WTC11 (cell line): ENCODE measurements around the gene JADE2. TPM values are rescaled to one million over a fixed set of nuclear protein-coding genes. Genes with fewer than 3 reads are reported as not detected.

Source experiments
- AR ChIP-seq: fragments of 250-450 bp; sonication (Bioruptor Pico); IDR thresholded peaks from 2 replicates; pipeline ENCODE4 v1.9.0; 2021; ENCODE audit warnings: mild to moderate bottlenecking
- ATF1 ChIP-seq: sonication (generic); formaldehyde crosslinking; IDR thresholded peaks from 2 replicates; pipeline ENCODE4 v1.8.1; 2023; ENCODE audit warnings: mild to moderate bottlenecking, moderate library complexity, missing genetic modification reagents
- ATF3 ChIP-seq: sonication (generic); formaldehyde crosslinking; conservative IDR thresholded peaks from 2 replicates; pipeline ENCODE4 v1.8.1; 2022; ENCODE audit warnings: mild to moderate bottlenecking, missing genetic modification reagents
- CBFB ChIP-seq: sonication (generic); formaldehyde crosslinking; IDR thresholded peaks from 2 replicates; pipeline ENCODE4 v1.8.1; 2022; ENCODE audit warnings: mild to moderate bottlenecking, low read depth, missing genetic modification reagents
- CREB1 ChIP-seq: sonication (generic); formaldehyde crosslinking; IDR thresholded peaks from 2 replicates; pipeline ENCODE4 v1.8.0; 2023; ENCODE audit warnings: mild to moderate bottlenecking, missing genetic modification reagents
- ELF4 ChIP-seq: sonication (generic); formaldehyde crosslinking; IDR thresholded peaks from 2 replicates; pipeline ENCODE4 v1.8.1; 2022; ENCODE audit warnings: low read depth, mild to moderate bottlenecking, moderate library complexity, missing genetic modification reagents
- GRHL2 ChIP-seq: fragments of 250-450 bp; sonication (Bioruptor Pico); IDR thresholded peaks from 2 replicates; pipeline ENCODE4 v1.8.0; 2022; ENCODE audit warnings: mild to moderate bottlenecking, moderate library complexity; ENCODE audit not compliant: insufficient replicate concordance, severe bottlenecking
- IRF2 ChIP-seq: sonication (generic); formaldehyde crosslinking; IDR thresholded peaks from 2 replicates; pipeline ENCODE4 v1.8.0; 2022; ENCODE audit warnings: low read depth, missing genetic modification reagents, borderline replicate concordance
- JAZF1 ChIP-seq: fragments of 250-450 bp; sonication (Bioruptor Pico); IDR thresholded peaks from 2 replicates; pipeline ENCODE4 v1.9.0; 2021; ENCODE audit warnings: moderate library complexity, mild to moderate bottlenecking, inconsistent platforms
- MXD4 ChIP-seq: fragments of 250-450 bp; sonication (Bioruptor Pico); IDR thresholded peaks from 2 replicates; pipeline ENCODE4 v1.8.0; 2021; ENCODE audit warnings: mild to moderate bottlenecking, moderate library complexity, borderline replicate concordance
- NFATC4 ChIP-seq: fragments of 250-450 bp; sonication (Bioruptor Pico); IDR thresholded peaks from 2 replicates; pipeline ENCODE4 v1.9.0; 2021; ENCODE audit warnings: mild to moderate bottlenecking
- NR2C2 ChIP-seq: sonication (generic); formaldehyde crosslinking; IDR thresholded peaks from 2 replicates; pipeline ENCODE4 v1.8.0; 2022; ENCODE audit warnings: mild to moderate bottlenecking, missing genetic modification reagents
- SOX15 ChIP-seq: fragments of 250-450 bp; sonication (Bioruptor Pico); IDR thresholded peaks from 2 replicates; pipeline ENCODE4 v1.9.0; 2021; ENCODE audit warnings: mild to moderate bottlenecking
- SP1 ChIP-seq: sonication (generic); formaldehyde crosslinking; conservative IDR thresholded peaks from 2 replicates; pipeline ENCODE4 v1.8.1; 2022; ENCODE audit warnings: missing genetic modification reagents
- TCF7 ChIP-seq: sonication (generic); formaldehyde crosslinking; IDR thresholded peaks from 2 replicates; pipeline ENCODE4 v1.8.0; 2022; ENCODE audit warnings: mild to moderate bottlenecking, low read depth, missing genetic modification reagents, moderate library complexity
- TEAD1 ChIP-seq: sonication (generic); formaldehyde crosslinking; IDR thresholded peaks from 2 replicates; pipeline ENCODE4 v1.8.0; 2022; ENCODE audit warnings: mild to moderate bottlenecking, missing genetic modification reagents
- TP53 ChIP-seq: sonication (generic); formaldehyde crosslinking; IDR thresholded peaks from 2 replicates; pipeline ENCODE4 v1.8.1; 2023; ENCODE audit warnings: mild to moderate bottlenecking, missing genetic modification reagents
- ZBTB21 ChIP-seq: sonication (generic); formaldehyde crosslinking; IDR thresholded peaks from 2 replicates; pipeline ENCODE4 v1.8.1; 2023; ENCODE audit warnings: mild to moderate bottlenecking, missing genetic modification reagents, borderline replicate concordance
- ZNF138 ChIP-seq: sonication (generic); formaldehyde crosslinking; conservative IDR thresholded peaks from 2 replicates; pipeline ENCODE4 v1.8.1; 2022; ENCODE audit warnings: mild to moderate bottlenecking, moderate library complexity, missing genetic modification reagents
- total RNA-seq: library from RNA; stranded (reverse); gene quantifications from 3 replicates; pipeline ENCODE4 v1.2.3, GENCODE V29; 2021
- TF ChIP-seq, protein P1 (sequence below): sonication (generic); formaldehyde crosslinking; conservative IDR thresholded peaks from 2 replicates; pipeline ENCODE4 v1.8.1; 2023; ENCODE audit warnings: mild to moderate bottlenecking, low read depth, missing genetic modification reagents, moderate library complexity
- TF ChIP-seq, protein P2 (sequence below): sonication (generic); formaldehyde crosslinking; IDR thresholded peaks from 2 replicates; pipeline ENCODE4 v1.8.1; 2023; ENCODE audit warnings: mild to moderate bottlenecking, missing genetic modification reagents
- TF ChIP-seq, protein P3 (sequence below): sonication (generic); formaldehyde crosslinking; IDR thresholded peaks from 2 replicates; pipeline ENCODE4 v1.8.1; 2022; ENCODE audit warnings: low read depth, missing genetic modification reagents, borderline replicate concordance
- TF ChIP-seq, protein P4 (sequence below): sonication (generic); formaldehyde crosslinking; IDR thresholded peaks from 2 replicates; pipeline ENCODE4 v1.8.0; 2022; ENCODE audit warnings: mild to moderate bottlenecking, missing genetic modification reagents
- TF ChIP-seq, protein P5 (sequence below): sonication (generic); formaldehyde crosslinking; IDR thresholded peaks from 2 replicates; pipeline ENCODE4 v1.8.1; 2022; ENCODE audit warnings: mild to moderate bottlenecking, moderate library complexity, missing genetic modification reagents
- TF ChIP-seq, protein P6 (sequence below): sonication (generic); formaldehyde crosslinking; IDR thresholded peaks from 2 replicates; pipeline ENCODE4 v1.8.1; 2022; ENCODE audit warnings: low read depth, mild to moderate bottlenecking, moderate library complexity, missing genetic modification reagents, borderline replicate concordance
- TF ChIP-seq, protein P7 (sequence below): fragments of 250-450 bp; sonication (Bioruptor Pico); IDR thresholded peaks from 2 replicates; pipeline ENCODE4 v1.9.0; 2021; ENCODE audit warnings: moderate library complexity, mild to moderate bottlenecking, inconsistent platforms, borderline replicate concordance

Gene JADE2
- total RNA-seq, 1 experiment from 2014 or later, result 40.8 TPM

DNA sequence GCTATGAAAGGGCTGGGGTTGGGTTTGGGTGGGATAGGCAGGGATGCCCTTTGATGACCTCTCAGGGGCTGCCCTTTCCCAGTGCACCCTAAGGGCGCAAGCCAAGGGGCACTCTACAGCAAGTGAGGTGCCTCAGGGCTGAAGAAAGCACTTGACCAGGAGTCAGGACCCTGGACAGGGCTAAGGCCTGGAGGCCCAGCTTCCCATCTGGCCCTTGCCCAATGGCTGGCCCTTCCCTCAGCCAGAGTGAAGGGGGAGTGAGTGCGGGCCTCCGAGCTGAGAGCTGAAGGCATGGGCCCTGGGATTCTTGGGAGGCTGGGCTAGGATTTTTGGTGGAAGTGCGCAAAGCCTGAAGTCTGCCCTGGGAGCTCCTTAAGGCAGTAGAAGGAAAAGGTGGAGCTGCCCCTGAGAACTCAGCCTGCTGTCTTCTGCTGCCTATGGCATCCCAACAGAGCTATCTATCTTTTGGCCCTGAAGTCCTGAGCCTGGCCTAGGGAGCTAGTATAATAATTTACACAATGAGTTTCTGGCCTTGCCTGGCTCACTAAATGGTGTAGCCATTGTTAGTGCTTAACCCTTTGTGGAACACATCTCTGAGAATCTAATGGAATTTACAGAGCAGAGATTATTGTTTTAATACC lies 16.4 kb downstream of the JADE2 start (continued):
- TF ChIP-seq SP1 (CRISPR knock-in tag) (no peak), ZNF138 (CRISPR knock-in tag) (no peak), MXD4 (no peak), ATF1 (CRISPR knock-in tag) (no peak), IRF2 (CRISPR knock-in tag) (no peak), TCF7 (CRISPR knock-in tag) (no peak), ELF4 (CRISPR knock-in tag) (no peak), SOX15 (CRISPR knock-in tag) (no peak), CBFB (CRISPR knock-in tag) (0 out of 2 replicates have a peak, but pooled peaks have one; percentile 48), NFATC4 (CRISPR knock-in tag) (no peak), JAZF1 (CRISPR knock-in tag) (no peak), TP53 (CRISPR knock-in tag) (peak; percentile 76; the same call in 1 of the 2 replicates), GRHL2 (CRISPR knock-in tag) (no peak), ATF3 (CRISPR knock-in tag) (no peak), TEAD1 (peak; percentile 32; the same call in 1 of the 2 replicates), NR2C2 (CRISPR knock-in tag) (0 out of 2 replicates have a peak, but pooled peaks have one; percentile 39), CREB1 (peak; percentile 77; the same call in 1 of the 2 replicates), AR (CRISPR knock-in tag) (no peak), ZBTB21 (CRISPR knock-in tag) (peak; percentile 78; the same call in 1 of the 2 replicates)
- TF ChIP-seq, protein P1, sequence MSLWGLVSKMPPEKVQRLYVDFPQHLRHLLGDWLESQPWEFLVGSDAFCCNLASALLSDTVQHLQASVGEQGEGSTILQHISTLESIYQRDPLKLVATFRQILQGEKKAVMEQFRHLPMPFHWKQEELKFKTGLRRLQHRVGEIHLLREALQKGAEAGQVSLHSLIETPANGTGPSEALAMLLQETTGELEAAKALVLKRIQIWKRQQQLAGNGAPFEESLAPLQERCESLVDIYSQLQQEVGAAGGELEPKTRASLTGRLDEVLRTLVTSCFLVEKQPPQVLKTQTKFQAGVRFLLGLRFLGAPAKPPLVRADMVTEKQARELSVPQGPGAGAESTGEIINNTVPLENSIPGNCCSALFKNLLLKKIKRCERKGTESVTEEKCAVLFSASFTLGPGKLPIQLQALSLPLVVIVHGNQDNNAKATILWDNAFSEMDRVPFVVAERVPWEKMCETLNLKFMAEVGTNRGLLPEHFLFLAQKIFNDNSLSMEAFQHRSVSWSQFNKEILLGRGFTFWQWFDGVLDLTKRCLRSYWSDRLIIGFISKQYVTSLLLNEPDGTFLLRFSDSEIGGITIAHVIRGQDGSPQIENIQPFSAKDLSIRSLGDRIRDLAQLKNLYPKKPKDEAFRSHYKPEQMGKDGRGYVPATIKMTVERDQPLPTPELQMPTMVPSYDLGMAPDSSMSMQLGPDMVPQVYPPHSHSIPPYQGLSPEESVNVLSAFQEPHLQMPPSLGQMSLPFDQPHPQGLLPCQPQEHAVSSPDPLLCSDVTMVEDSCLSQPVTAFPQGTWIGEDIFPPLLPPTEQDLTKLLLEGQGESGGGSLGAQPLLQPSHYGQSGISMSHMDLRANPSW, result no peak
- TF ChIP-seq, protein P2, sequence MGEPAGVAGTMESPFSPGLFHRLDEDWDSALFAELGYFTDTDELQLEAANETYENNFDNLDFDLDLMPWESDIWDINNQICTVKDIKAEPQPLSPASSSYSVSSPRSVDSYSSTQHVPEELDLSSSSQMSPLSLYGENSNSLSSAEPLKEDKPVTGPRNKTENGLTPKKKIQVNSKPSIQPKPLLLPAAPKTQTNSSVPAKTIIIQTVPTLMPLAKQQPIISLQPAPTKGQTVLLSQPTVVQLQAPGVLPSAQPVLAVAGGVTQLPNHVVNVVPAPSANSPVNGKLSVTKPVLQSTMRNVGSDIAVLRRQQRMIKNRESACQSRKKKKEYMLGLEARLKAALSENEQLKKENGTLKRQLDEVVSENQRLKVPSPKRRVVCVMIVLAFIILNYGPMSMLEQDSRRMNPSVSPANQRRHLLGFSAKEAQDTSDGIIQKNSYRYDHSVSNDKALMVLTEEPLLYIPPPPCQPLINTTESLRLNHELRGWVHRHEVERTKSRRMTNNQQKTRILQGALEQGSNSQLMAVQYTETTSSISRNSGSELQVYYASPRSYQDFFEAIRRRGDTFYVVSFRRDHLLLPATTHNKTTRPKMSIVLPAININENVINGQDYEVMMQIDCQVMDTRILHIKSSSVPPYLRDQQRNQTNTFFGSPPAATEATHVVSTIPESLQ (CRISPR knock-in tag), result no peak
- TF ChIP-seq, protein P3, sequence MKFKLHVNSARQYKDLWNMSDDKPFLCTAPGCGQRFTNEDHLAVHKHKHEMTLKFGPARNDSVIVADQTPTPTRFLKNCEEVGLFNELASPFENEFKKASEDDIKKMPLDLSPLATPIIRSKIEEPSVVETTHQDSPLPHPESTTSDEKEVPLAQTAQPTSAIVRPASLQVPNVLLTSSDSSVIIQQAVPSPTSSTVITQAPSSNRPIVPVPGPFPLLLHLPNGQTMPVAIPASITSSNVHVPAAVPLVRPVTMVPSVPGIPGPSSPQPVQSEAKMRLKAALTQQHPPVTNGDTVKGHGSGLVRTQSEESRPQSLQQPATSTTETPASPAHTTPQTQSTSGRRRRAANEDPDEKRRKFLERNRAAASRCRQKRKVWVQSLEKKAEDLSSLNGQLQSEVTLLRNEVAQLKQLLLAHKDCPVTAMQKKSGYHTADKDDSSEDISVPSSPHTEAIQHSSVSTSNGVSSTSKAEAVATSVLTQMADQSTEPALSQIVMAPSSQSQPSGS (CRISPR knock-in tag), result no peak
- TF ChIP-seq, protein P4, sequence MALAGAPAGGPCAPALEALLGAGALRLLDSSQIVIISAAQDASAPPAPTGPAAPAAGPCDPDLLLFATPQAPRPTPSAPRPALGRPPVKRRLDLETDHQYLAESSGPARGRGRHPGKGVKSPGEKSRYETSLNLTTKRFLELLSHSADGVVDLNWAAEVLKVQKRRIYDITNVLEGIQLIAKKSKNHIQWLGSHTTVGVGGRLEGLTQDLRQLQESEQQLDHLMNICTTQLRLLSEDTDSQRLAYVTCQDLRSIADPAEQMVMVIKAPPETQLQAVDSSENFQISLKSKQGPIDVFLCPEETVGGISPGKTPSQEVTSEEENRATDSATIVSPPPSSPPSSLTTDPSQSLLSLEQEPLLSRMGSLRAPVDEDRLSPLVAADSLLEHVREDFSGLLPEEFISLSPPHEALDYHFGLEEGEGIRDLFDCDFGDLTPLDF (CRISPR knock-in tag), result no peak
- TF ChIP-seq, protein P5, sequence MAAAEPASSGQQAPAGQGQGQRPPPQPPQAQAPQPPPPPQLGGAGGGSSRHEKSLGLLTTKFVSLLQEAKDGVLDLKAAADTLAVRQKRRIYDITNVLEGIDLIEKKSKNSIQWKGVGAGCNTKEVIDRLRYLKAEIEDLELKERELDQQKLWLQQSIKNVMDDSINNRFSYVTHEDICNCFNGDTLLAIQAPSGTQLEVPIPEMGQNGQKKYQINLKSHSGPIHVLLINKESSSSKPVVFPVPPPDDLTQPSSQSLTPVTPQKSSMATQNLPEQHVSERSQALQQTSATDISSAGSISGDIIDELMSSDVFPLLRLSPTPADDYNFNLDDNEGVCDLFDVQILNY, result no peak
- TF ChIP-seq, protein P6, sequence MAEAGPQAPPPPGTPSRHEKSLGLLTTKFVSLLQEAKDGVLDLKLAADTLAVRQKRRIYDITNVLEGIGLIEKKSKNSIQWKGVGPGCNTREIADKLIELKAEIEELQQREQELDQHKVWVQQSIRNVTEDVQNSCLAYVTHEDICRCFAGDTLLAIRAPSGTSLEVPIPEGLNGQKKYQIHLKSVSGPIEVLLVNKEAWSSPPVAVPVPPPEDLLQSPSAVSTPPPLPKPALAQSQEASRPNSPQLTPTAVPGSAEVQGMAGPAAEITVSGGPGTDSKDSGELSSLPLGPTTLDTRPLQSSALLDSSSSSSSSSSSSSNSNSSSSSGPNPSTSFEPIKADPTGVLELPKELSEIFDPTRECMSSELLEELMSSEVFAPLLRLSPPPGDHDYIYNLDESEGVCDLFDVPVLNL (CRISPR knock-in tag), result no peak
- TF ChIP-seq, protein P7, sequence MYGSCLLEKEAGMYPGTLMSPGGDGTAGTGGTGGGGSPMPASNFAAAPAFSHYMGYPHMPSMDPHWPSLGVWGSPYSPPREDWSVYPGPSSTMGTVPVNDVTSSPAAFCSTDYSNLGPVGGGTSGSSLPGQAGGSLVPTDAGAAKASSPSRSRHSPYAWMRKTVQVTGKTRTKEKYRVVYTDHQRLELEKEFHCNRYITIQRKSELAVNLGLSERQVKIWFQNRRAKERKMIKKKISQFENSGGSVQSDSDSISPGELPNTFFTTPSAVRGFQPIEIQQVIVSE (CRISPR knock-in tag), result no peak
